HepG2 (cell line): ENCODE data around the gene PTPRM.

Source experiments
- CTCF ChIP-seq: sonication (generic); formaldehyde crosslinking; IDR thresholded peaks from 2 replicates; pipeline ENCODE4 v1.5.0; 2020; ENCODE audit warnings: mild to moderate bottlenecking, missing genetic modification reagents, moderate library complexity
- DNMT1 ChIP-seq: sonication (generic); formaldehyde crosslinking; IDR thresholded peaks from 2 replicates; pipeline ENCODE4 v1.5.1; 2020; ENCODE audit warnings: mild to moderate bottlenecking, missing genetic modification reagents
- FOXA1 ChIP-seq, 2 experiments: fragments of 450-650 bp in 1 of 2; sonication (generic) in 1 of 2; formaldehyde crosslinking in 1 of 2; IDR thresholded peaks; 2 replicates each; pipeline versions ENCODE4 v1.4.0 to v1.6.1; 2016 to 2020; ENCODE audit warnings: missing genetic modification reagents in 1 of 2
- PATZ1 ChIP-seq: sonication (generic); formaldehyde crosslinking; IDR thresholded peaks from 2 replicates; pipeline ENCODE4 v1.4.0; 2020; ENCODE audit warnings: missing genetic modification reagents
- POLR2AphosphoS5 ChIP-seq: IDR thresholded peaks from 2 replicates; pipeline ENCODE4 v1.6.1; 2012; ENCODE audit warnings: low read depth, low read length
- SRSF9 ChIP-seq: fragments of 200-400 bp; formaldehyde crosslinking; IDR thresholded peaks from 2 replicates; pipeline ENCODE4 v1.6.1; 2018; ENCODE audit warnings: borderline replicate concordance, mild to moderate bottlenecking, low read depth, low read length; ENCODE audit not compliant: insufficient read depth, poor library complexity, severe bottlenecking
- ZFP36 ChIP-seq: fragments of 150-350 bp; IDR thresholded peaks from 2 replicates; pipeline ENCODE4 v1.6.1; 2018; ENCODE audit warnings: borderline replicate concordance, low read length, low read depth; ENCODE audit not compliant: partially characterized antibody
- ZNF18 ChIP-seq: sonication (generic); formaldehyde crosslinking; IDR thresholded peaks from 2 replicates; pipeline ENCODE4 v1.8.0; 2022; ENCODE audit warnings: mild to moderate bottlenecking, missing genetic modification reagents; ENCODE audit not compliant: insufficient replicate concordance
- ZNF597 ChIP-seq: sonication (generic); formaldehyde crosslinking; IDR thresholded peaks from 2 replicates; pipeline ENCODE4 v1.5.0; 2020; ENCODE audit warnings: missing genetic modification reagents

GRCh38 chr18:8186413-8186812 is 619.3 kb downstream of the PTPRM start:
- TF ChIP-seq SRSF9 = no peak
- no peak for TF ChIP-seq FOXA1 (IDR thresholded peaks at IDR 0.05)
- no peak for TF ChIP-seq FOXA1 (CRISPR knock-in tag; IDR thresholded peaks at IDR 0.05)
- no peak for TF ChIP-seq PATZ1 (CRISPR knock-in tag)
- no peak for TF ChIP-seq CTCF (CRISPR knock-in tag)
- no peak for TF ChIP-seq ZNF597 (CRISPR knock-in tag)
- TF ChIP-seq ZFP36 = no peak
- no peak for TF ChIP-seq POLR2AphosphoS5
- no peak for TF ChIP-seq ZNF18
- no peak for TF ChIP-seq DNMT1 (CRISPR knock-in tag)
